Esophagus squamous epithelium (tissue), 5 donors: Measurements from ENCODE around the gene CALN1. TPM values are rescaled to one million over a fixed set of nuclear protein-coding genes. Genes with fewer than 3 reads are reported as not detected.

ENCODE experiments used
- DNase-seq: peaks from one replicate; lab custom pipeline; 2025; lab: John Stamatoyannopoulos, UW
- H3K27ac ChIP-seq, 4 donors: fragments of 200-600 bp; sonication (generic); one replicate each; pipeline ENCODE4 v1.5.1; 2016 to 2019; ENCODE audit warnings: mild to moderate bottlenecking in 1 of 4
- H3K27me3 ChIP-seq, 4 donors: fragments of 200-600 bp; sonication (generic); 1 replicate in 3 of 4; 2 replicates in 1 of 4; pipeline versions ENCODE4 v1.5.1 to v1.6.0; 2017 to 2021; ENCODE audit warnings: antibody characterized with exemption in 1 of 4
- H3K36me3 ChIP-seq, 3 donors: fragments of 200-600 bp; sonication (generic); one replicate each; pipeline ENCODE4 v1.5.1; 2016 to 2019
- H3K4me1 ChIP-seq, 3 donors: fragments of 200-600 bp; sonication (generic); one replicate each; pipeline ENCODE4 v1.5.1; 2017 to 2019
- H3K4me3 ChIP-seq, 4 donors: fragments of 200-600 bp; sonication (generic); 1 replicate in 3 of 4; 2 replicates in 1 of 4; pipeline ENCODE4 v1.5.1; 2016 to 2019; ENCODE audit warnings: mild to moderate bottlenecking in 2 of 4, moderate library complexity in 1 of 4
- H3K9me3 ChIP-seq, 3 donors: fragments of 200-600 bp; sonication (generic); one replicate each; pipeline ENCODE4 v1.5.1; 2016 to 2019
- CTCF ChIP-seq, 6 experiments: fragments of 450-650 bp in 4 of 6; fragments of 200-600 bp in 2 of 6; sonication (generic) in 2 of 6; IDR thresholded peaks; one replicate each; pipeline ENCODE4 v1.5.1; 2016 to 2019; ENCODE audit warnings: antibody characterized with exemption in 6 of 6, mild to moderate bottlenecking in 4 of 6, moderate library complexity in 4 of 6
- POLR2A ChIP-seq, 4 donors: fragments of 450-650 bp; IDR thresholded peaks; one replicate each; pipeline ENCODE4 v1.6.1; 2017; ENCODE audit warnings: antibody characterized with exemption in 4 of 4, mild to moderate bottlenecking in 4 of 4, moderate library complexity in 3 of 4
- WGBS, 2 donors: methylation state at CpG; one replicate each; pipeline ENCODE4 v1.1.5; 2018; 5-methylcytosine and 5-hydroxymethylcytosine counted together
- intact Hi-C: fragments of 100-400 bp; cut with DNase I; formaldehyde crosslinking; loops from one replicate; pipeline ENCODE4 v1.15.0; 2022
- total RNA-seq, 4 donors: library from RNA; depleted of rRNA; stranded (reverse); fragments of >200 nt; gene quantifications; one replicate each; pipeline ENCODE4 v1.1.0, GENCODE V29; 2016
- donor health status: DM: yes; HTN: yes; CAD: no.

The CALN1 gene
- total RNA-seq, 4 donors from 2014 or later: 0.83 TPM; not detected in 3

DNA sequence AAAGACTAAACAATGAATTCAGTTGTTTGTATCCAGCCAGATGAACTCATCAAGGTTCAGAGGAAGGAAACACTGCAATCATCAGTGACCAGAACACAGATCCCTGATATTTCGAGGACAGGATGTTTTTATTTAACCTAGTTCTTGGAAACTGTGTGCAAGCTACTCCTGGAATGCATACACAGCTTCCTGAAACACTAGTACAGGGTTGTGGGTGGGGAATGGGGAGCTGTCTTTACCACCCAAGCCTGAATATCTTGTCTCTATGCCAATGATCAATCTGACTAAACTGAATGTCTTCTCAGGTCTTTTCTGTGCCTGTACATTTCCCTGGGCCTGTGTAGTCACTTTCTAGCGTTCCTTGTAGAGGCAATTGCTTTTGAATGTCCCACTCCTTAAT is 374.6 kb downstream of the CALN1 start:
- intact Hi-C loops: no loop called here
- Histone ChIP-seq H3K27me3 (no peaks in the 10 kb centered on the region), H3K27ac (no peak overlapping the region), H3K36me3 (no peaks in the 10 kb centered on the region), H3K4me1 (no peaks in the 10 kb centered on the region), H3K4me3 (no peak overlapping the region), H3K9me3 (no peaks in the 10 kb centered on the region)
- 27 to 52% methylated on average over 2 of the region's 2 CpGs for WGBS, 2 donors
- TF ChIP-seq CTCF (IDR thresholded peaks at IDR 0.05): no peak
- no peak for TF ChIP-seq POLR2A (IDR thresholded peaks at IDR 0.05)
- no peak for DNase-seq

DNA sequence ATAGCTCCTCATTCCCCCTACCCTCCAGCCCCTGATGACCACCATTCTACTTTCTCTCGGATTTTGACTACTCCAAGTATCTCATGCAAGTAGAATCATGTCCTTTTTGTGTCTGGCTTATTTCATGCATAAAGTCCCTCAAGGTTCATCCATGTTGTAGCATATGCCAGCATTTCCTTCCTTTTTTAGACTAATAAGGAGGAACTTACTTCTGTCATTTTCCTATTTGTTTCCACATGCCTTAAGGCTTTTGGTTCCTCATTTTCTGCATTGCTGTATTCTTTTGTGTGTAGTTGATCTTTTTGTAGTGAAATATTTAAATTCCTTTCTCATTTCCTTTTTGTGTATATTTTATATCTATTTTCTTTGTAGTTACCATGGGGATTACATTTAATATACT is 376.9 kb downstream of the CALN1 start:
- H3K27ac ChIP-seq: no peak overlapping the region
- no peak for DNase-seq
- H3K27me3 ChIP-seq: no peaks in the 10 kb centered on the region
- no peaks in the 10 kb centered on the region for H3K9me3 ChIP-seq
- no peaks in the 10 kb centered on the region for H3K4me1 ChIP-seq
- WGBS, 2 donors: 25 to 32% methylated on average over 1 of the region's 1 CpG
- H3K4me3 ChIP-seq: no peak overlapping the region
- no peaks in the 10 kb centered on the region for H3K36me3 ChIP-seq
- no peak for TF ChIP-seq POLR2A (IDR thresholded peaks at IDR 0.05)
- no peak for TF ChIP-seq CTCF (IDR thresholded peaks at IDR 0.05)
- intact Hi-C loops: no loop called here

DNA sequence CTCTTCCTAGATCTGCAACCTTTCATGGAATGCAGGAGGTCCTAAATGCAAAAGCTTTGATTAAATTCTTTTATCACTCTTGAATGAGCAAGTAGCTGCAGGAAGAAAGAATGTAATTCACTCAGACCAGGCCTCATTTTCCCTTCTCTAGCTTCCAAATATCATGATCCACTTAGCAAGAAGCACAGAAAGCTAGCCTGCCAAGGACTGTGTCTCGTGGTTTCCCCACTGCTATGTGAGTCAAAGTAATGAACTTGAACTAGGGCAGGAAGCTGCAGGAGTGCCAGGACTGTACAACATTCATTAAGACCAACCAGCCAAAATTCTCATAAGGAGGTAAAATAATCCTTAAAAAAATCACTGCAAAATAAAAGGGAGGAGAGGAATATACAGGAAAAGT is 379.2 kb downstream of the CALN1 start:
- Histone ChIP-seq H3K4me3 (no peak overlapping the region), H3K36me3 (no peaks in the 10 kb centered on the region), H3K4me1 (no peaks in the 10 kb centered on the region), H3K27ac (no peak overlapping the region), H3K27me3 (no peaks in the 10 kb centered on the region), H3K9me3 (no peaks in the 10 kb centered on the region)
- TF ChIP-seq POLR2A (IDR thresholded peaks at IDR 0.05) (no peak), CTCF (IDR thresholded peaks at IDR 0.05) (no peak)
- intact Hi-C loops: no loop called here
- DNase-seq: no peak
- WGBS, 2 donors: 18 to 27% methylated on average over 1 of the region's 1 CpG

DNA sequence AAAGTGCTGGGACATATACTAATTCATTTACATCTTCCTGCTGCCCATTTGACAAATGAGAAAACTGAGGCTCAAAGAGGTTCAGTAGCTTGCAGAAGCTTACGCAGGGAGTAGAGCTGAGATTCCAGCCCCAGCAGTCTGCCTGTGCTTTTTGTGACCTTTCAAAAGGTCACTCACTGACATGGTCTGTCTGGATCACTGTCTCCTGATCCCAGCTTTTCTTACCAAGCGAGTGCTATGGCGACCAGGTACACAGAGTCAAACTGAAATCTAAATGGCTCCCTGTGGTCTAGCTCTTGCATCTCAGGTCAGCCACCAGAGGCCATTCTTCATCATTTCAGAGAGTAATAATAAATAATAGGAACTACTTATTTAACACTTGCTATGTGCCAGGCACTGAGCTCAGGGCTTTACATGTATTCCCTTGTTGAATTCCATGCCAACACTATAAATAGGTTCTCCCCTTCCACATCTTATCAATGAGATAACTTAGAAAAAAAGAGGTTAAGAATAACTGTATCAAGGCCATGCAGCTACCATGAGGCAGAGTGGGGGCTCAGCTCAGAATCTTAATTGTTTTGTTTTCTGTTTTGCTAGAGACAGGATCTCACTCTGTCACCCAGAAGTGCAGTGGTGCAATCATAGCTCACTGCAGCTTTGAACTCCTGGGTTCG is 381.0 kb downstream of the CALN1 start:
- Histone ChIP-seq H3K4me1 (no peaks in the 10 kb centered on the region), H3K27ac (no peak overlapping the region), H3K36me3 (no peaks in the 10 kb centered on the region), H3K9me3 (no peaks in the 10 kb centered on the region), H3K4me3 (no peak overlapping the region), H3K27me3 (no peaks in the 10 kb centered on the region)
- intact Hi-C loops: no loop called here
- TF ChIP-seq POLR2A (IDR thresholded peaks at IDR 0.05) (no peak), CTCF (IDR thresholded peaks at IDR 0.05) (no peak)
- no peak for DNase-seq
- WGBS, 2 donors: 82 to 88% methylated on average over 4 of the region's 4 CpGs

- TF ChIP-seq POLR2A (IDR thresholded peaks at IDR 0.05) (no peak), CTCF (IDR thresholded peaks at IDR 0.05) (no peak)
- no peak overlapping the region for H3K27ac ChIP-seq
- no peak overlapping the region for H3K4me3 ChIP-seq
- no peak for DNase-seq
- no peaks in the 10 kb centered on the region for H3K9me3 ChIP-seq
- intact Hi-C loops: no loop called here
- WGBS, 2 donors: 77 to 79% methylated on average over 5 to 6 of the region's 6 CpGs
- H3K27me3 ChIP-seq: no peaks in the 10 kb centered on the region
- no peaks in the 10 kb centered on the region for H3K4me1 ChIP-seq
- H3K36me3 ChIP-seq: no peaks in the 10 kb centered on the region
Observed at GRCh38 chr7:72028267-72028666, 383.9 kb downstream of the CALN1 start.
